ENCODE results near the gene RTN1.

DNA sequence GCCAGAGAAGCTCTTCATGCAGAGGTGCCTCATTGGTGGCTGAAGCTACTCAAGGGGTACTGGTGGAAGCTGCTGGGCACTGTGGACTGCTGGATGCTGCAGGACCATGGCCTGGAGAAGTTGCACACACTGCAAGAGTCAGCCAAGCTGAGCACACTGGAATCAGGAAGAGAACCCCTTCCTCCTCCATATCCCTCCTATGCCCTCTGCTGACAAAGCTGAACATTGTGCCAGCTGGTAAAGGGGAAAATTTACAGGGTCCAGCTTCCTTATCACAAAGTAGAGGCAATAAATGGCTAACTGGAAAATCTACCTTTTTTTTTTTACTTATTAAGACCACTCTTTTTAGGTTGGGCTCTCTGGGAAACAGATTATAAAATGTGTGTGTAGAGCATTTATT lies 300.5 kb downstream of the RTN1 start:
- TF ChIP-seq, protein P1, sequence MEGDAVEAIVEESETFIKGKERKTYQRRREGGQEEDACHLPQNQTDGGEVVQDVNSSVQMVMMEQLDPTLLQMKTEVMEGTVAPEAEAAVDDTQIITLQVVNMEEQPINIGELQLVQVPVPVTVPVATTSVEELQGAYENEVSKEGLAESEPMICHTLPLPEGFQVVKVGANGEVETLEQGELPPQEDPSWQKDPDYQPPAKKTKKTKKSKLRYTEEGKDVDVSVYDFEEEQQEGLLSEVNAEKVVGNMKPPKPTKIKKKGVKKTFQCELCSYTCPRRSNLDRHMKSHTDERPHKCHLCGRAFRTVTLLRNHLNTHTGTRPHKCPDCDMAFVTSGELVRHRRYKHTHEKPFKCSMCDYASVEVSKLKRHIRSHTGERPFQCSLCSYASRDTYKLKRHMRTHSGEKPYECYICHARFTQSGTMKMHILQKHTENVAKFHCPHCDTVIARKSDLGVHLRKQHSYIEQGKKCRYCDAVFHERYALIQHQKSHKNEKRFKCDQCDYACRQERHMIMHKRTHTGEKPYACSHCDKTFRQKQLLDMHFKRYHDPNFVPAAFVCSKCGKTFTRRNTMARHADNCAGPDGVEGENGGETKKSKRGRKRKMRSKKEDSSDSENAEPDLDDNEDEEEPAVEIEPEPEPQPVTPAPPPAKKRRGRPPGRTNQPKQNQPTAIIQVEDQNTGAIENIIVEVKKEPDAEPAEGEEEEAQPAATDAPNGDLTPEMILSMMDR (IDR thresholded peaks at IDR 0.05; ENCODE audit: poor library complexity, severe bottlenecking): no peak
- TF ChIP-seq EZH2 (IDR thresholded peaks at IDR 0.05; ENCODE audit: borderline replicate concordance, insufficient read depth, low read length, poor library complexity, severe bottlenecking) (no peak), SMC3 (conservative IDR thresholded peaks at IDR 0.05; ENCODE audit: poor library complexity) (no peak), EP300 (conservative IDR thresholded peaks at IDR 0.05; ENCODE audit: poor library complexity, severe bottlenecking) (no peak)

Measured in neural cell (in vitro differentiated cells).